GM19452 (cell line): Measurements from ENCODE around the gene COPZ2.
"Not testable (repeated sequence)": the region's sequence is repeated elsewhere in the genome, so short reads cannot be mapped to it uniquely, and the experiment has no call there.

Experiments used
- ATAC-seq: cut with Tn5 transposase; IDR thresholded peaks from one replicate; pipeline ENCODE4 v1.9.1; 2021; ENCODE audit not compliant: unreplicated experiment

Gene COPZ2, protein sequence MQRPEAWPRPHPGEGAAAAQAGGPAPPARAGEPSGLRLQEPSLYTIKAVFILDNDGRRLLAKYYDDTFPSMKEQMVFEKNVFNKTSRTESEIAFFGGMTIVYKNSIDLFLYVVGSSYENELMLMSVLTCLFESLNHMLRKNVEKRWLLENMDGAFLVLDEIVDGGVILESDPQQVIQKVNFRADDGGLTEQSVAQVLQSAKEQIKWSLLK

DNA sequence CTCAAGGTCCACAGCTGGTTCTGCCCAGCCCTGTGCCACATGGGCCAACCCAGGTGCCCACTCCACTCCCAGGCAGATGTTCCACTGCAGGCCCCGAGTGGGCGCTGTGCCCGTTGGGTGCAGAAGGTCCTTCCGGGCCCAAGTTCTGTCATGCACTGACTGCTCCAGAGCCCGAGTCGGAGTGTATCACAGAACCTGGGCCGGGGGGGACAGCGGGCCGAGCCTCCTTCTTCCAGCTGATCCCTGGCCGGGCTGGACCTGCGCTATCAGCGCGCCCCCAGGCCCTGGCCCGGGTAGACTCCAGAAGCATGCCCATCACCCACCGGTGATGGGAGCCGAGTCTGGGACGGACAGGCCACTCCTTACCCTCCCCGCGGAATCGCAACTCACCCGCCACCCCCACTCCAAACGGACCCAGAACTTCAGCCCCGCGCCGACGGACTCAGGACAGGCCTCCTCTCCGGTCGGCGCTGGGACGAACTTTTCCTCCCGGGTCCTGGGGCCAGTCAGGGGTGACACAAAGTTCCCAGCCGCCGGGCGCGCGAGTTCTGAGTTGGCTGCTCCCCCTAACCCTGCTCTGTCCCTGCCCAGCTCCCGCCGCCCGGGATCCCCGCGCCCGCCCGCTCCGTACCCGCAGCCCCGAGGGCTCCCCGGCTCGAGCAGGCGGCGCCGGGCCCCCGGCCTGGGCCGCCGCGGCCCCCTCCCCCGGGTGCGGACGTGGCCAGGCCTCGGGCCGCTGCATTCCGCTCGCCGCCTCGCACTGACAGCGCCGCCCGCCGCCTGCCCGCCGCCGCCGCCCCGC, at the start of gene COPZ2:
COPZ2 (minus strand) TSS at position 762 of the 802 bp plus-strand sequence; CDS start at position 742, 20 bp downstream.
- no peak for ATAC-seq

DNA sequence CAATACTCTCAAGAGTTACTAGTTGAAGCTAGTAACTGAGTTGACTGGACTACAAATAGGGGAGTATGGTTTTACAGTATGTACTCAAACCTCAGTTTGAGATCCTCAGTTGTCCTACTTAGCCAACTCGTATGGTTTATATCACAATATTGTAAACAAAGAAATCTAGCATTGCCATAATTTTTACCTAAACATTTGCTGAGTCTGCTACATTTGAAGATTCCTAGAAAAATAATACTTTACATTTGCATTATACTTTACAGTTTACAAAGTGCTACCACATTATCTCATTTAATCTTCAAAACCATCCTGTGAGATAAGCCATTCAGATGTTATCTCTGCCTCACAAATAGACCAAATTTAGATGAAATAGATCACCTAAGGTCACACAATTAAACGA, 47.3 kb upstream of the COPZ2 start:
- ATAC-seq = no peak

GRCh38 chr17:48081858-48082257, 44.3 kb upstream of the COPZ2 start:
- no peak for ATAC-seq

DNA sequence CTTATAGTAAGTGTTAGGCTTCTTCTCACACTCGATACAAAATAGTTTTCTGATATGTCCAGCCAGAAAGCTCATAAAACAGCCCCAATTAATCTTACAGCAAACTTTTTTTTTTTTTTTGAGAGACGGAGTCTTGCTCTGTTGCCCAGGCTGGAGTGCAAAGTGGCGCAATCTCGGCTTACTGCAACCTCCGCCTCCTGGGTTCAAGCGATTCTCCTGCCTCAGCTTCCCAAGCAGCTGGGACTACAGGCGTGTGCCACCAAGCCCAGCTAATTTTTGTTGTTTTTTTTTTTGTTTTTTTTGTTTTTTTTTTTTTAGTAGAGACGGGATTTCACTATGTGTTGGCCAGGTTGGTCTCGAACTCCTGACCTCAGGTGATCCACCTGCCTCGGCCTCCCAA, 39.6 kb upstream of the COPZ2 start:
- not testable (repeated sequence) for ATAC-seq

- no peak for ATAC-seq
Measured at GRCh38 chr17:48074322-48075081, 36.9 kb upstream of the COPZ2 start.

- ATAC-seq = not testable (repeated sequence)
Measured at GRCh38 chr17:48073566-48074094, 36.0 kb upstream of the COPZ2 start.

DNA sequence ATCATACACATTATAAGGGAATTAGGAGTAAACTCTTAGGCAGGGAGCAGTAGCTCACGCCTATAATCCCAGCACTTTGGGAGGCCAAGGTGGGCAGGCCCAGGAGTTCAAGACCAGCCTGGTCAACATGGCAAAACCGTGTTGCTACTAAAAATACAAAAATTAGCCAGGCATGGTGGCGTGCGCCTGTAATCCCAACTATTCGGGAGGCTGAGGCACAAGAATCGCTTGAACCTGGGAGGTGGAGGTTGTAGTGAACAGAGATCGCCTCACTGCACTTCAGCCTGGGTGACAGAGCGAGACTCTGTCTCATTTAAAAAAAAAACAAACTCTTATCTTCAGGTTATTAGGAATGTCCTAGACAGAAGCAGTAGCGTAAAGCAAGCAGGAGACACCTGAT, 35.2 kb upstream of the COPZ2 start:
- ATAC-seq = not testable (repeated sequence)

DNA sequence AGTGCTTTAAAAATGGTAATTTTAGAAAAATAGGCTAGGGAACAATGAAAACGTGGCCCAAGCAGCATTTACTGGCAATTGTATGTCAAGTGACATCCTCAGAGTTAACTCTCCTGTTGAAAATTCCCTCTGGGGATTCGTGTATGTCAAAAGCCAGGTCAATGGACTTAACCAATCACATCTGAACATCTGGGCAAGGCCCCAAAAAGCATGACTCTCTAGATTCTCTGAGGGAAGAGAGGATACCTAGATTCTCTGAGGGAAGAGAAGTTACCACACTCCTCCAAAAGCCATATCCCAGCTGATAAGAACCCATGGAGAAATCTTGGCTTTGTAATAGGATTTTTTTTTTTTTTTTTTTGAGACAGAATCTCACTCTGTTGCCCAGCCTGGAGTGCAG, 34.1 kb upstream of the COPZ2 start:
- ATAC-seq = no peak

DNA sequence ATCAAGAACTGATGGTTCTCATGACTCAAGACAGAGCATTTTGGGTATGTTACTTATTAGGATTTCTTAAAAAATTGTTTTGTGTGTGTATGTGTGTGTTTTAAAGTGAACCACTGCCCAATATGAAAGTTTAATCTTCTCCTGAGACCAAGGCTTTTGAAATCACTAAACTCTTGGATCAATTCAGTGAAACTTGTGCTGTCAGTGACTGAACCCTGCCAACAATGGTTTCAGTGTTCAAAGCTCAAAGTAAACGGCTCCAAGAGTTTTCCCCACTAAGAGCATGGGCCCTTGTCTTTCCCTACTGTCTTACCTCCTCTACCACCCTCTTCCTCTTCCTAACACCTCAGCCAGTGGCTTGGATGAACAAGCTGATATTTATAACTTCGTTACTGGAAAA, 32.6 kb upstream of the COPZ2 start:
- ATAC-seq = no peak

DNA sequence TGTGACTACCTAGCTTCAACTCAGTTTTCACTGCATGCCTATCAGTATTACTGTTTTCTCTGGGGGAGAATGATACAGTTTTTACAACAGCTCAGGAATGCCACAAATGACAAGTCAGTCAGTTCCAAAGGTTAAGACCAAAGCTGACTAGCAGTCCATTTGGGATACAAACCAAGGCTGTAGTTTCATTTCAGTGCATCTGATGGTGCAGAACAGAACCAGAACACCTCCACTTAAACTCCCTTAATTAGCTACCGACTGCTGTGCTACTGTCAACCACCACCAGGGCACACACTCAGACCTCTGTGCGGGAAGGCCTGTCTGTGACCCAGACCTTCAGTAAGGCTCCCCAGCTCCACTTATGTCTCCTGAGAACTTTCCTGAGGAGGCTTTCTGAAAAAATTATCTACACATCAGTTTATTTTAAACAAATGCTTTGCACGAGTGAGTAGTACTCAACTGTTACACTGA, 30.9 kb upstream of the COPZ2 start:
- ATAC-seq = no peak

GRCh38 chr17:48067808-48068207, 30.2 kb upstream of the COPZ2 start:
- ATAC-seq = not testable (repeated sequence)

DNA sequence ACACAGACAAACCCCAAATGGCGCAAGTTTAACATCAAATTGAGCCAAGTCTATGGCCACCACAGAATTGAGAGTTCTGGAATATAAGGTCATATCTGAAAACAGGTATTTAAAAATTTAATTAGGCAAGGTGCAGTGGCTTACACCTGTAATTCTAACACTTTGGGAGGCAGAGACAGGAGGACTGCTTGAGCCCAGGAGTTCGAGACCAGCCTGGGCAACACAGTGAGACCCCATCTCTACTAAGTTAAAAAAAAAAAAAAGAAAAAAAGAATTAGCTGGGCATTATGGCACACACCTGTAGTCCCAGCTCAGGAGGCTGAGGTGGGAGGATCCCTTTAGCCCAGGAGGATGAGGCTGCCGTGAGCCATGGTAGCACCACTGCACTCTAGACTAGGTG, 29.6 kb upstream of the COPZ2 start:
- no peak for ATAC-seq

DNA sequence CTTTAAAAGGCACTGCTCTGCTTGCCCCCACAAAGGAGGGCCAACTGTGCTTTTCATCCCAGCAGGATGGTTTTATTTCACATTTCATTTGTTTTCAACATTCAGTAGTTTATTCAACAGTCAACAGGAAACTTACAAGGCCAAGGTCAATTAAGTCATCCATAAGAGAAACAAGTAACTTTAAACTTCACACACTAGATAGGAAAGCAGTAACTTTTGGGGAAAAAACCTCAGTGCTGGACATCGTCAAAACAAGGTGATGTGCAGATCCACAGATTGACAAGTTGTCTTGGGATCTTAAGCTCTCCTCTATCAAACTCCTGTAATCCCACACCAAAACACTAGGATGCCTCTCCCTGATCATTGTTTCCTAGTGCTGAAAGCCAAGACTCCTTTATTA, 29.1 kb upstream of the COPZ2 start:
- ATAC-seq = no peak

GRCh38 chr17:48066192-48066591, 28.6 kb upstream of the COPZ2 start:
- ATAC-seq = no peak

DNA sequence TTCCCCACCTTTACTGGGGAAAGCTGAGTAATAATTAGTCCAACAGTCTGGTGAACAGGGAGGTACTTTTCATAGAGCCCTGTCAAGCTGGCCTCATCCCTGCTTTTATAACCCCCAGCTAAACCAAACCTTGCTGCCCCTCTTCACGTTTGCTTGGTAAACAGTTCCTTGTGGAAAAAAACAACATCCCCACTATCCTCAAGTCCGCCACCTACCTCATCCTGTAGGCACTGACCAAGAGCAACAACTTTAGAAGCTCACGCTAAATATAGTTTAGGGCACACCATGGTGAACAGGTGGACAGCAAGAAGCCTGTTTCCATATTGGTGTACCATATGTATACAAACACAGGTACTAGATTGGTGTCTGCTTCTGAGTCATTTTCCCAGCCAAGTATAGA, 27.0 kb upstream of the COPZ2 start:
- ATAC-seq = no peak

GRCh38 chr17:48062273-48062672, 24.7 kb upstream of the COPZ2 start:
- ATAC-seq = no peak

- ATAC-seq = no peak
Measured at GRCh38 chr17:48060249-48060648, 22.7 kb upstream of the COPZ2 start.

DNA sequence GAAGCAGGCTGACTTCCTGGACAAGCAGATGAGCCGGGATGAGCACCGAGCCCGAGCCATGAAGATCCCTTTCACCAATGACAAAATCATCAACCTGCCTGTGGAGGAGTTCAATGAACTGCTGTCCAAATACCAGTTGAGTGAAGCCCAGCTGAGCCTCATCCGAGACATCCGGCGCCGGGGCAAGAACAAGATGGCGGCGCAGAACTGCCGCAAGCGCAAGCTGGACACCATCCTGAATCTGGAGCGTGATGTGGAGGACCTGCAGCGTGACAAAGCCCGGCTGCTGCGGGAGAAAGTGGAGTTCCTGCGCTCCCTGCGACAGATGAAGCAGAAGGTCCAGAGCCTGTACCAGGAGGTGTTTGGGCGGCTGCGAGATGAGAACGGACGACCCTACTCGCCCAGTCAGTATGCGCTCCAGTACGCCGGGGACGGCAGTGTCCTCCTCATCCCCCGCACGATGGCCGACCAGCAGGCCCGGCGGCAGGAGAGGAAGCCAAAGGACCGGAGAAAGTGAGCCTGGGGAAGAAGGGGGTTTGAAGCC, 21.6 kb upstream of the COPZ2 start:
- no peak for ATAC-seq

GRCh38 chr17:48058393-48059124, 21.0 kb upstream of the COPZ2 start:
- ATAC-seq = no peak

DNA sequence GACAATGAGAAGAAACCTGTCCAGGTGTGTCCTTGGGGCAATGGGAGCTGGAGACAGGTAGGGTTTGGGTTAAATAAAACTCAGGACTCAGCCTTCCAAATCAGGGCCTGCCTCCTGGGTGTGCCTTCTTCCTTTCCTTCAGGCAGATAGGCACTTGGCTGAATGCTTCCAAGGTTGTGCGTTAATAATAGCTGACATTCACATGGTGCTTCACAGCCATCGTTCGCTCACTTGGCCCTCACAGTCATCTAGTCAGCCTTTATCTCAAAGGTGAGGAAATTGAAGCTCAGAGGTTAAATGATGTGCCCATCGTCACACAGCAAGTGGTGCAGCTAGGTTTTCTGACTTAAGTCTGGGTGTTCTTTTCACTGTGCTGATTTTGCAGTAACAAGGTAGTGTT, 20.0 kb upstream of the COPZ2 start:
- no peak for ATAC-seq

- no peak for ATAC-seq
Measured at GRCh38 chr17:48056879-48057278, 19.3 kb upstream of the COPZ2 start.
